ENCODE results near the gene CHRNB1.

CHRNB1 gene

GRCh38 chr17:7444682-7445618, at the start of gene CHRNB1:
TSS of gene CHRNB1 (plus strand) at chr17:7445061. CDS start at chr17:7445128, 67 bp downstream.
- peak; percentile 66 for DNase-seq (ENCODE audit: low spot score)

- no peak for DNase-seq (ENCODE audit: low spot score)
These were observed 48.7 kb upstream of the CHRNB1 start for GRCh38 chr17:7396147-7396546.

GRCh38 chr17:7398612-7399011, 46.2 kb upstream of the CHRNB1 start:
- DNase-seq (ENCODE audit: low spot score) = no peak

GRCh38 chr17:7403043-7403726, 41.7 kb upstream of the CHRNB1 start:
- peak; percentile 25 for DNase-seq (ENCODE audit: low spot score)

GRCh38 chr17:7403727-7403976, 41.2 kb upstream of the CHRNB1 start:
- peak; percentile 84 for DNase-seq (ENCODE audit: low spot score)

- peak; percentile 98 for DNase-seq (ENCODE audit: low spot score)
These were observed 40.7 kb upstream of the CHRNB1 start, which contains the start of gene TMEM256 for GRCh38 chr17:7403977-7404736. TSS of gene TMEM256 (minus strand) at chr17:7404097. CDS start at chr17:7404084, 13 bp downstream.

- peak; percentile 73 for DNase-seq (ENCODE audit: low spot score)
These were observed 40.0 kb upstream of the CHRNB1 start for GRCh38 chr17:7404737-7405349.

GRCh38 chr17:7405350-7406234, 39.3 kb upstream of the CHRNB1 start:
- DNase-seq (ENCODE audit: low spot score) = no peak

- no peak for DNase-seq (ENCODE audit: low spot score)
These were observed 38.5 kb upstream of the CHRNB1 start for GRCh38 chr17:7406235-7406825.

- DNase-seq (ENCODE audit: low spot score) = no peak
These were observed 37.8 kb upstream of the CHRNB1 start for GRCh38 chr17:7407082-7407481.

GRCh38 chr17:7407485-7408251, 37.2 kb upstream of the CHRNB1 start, which contains the start of gene NLGN2:
TSS of gene NLGN2 (plus strand) at chr17:7407845. CDS start at chr17:7408256, 411 bp downstream.
- DNase-seq (ENCODE audit: low spot score) = no peak

- no peak for DNase-seq (ENCODE audit: low spot score)
These were observed 36.6 kb upstream of the CHRNB1 start for GRCh38 chr17:7408252-7408727.

GRCh38 chr17:7408863-7409262, 36.0 kb upstream of the CHRNB1 start:
- no peak for DNase-seq (ENCODE audit: low spot score)

GRCh38 chr17:7409716-7410115, 35.1 kb upstream of the CHRNB1 start:
- no peak for DNase-seq (ENCODE audit: low spot score)

- no peak for DNase-seq (ENCODE audit: low spot score)
These were observed 34.0 kb upstream of the CHRNB1 start for GRCh38 chr17:7410634-7411426.

GRCh38 chr17:7411427-7411750, 33.5 kb upstream of the CHRNB1 start:
- DNase-seq (ENCODE audit: low spot score) = no peak

- DNase-seq (ENCODE audit: low spot score) = peak; percentile 79
These were observed 31.4 kb upstream of the CHRNB1 start for GRCh38 chr17:7413346-7413985.

GRCh38 chr17:7414837-7415236, 30.0 kb upstream of the CHRNB1 start:
- DNase-seq (ENCODE audit: low spot score) = no peak
